Stimulated activated naive CD4-positive, alpha-beta T cell (primary cell): ENCODE results near the gene PLEKHJ1.
"Not testable (repeated sequence)": the region's sequence is repeated elsewhere in the genome, so short reads cannot be mapped to it uniquely, and the experiment has no call there.

Experiments
- DNase-seq, 6 experiments: peaks; one replicate each; lab custom pipeline; 2025; lab: John Stamatoyannopoulos, UW

PLEKHJ1 gene, protein sequence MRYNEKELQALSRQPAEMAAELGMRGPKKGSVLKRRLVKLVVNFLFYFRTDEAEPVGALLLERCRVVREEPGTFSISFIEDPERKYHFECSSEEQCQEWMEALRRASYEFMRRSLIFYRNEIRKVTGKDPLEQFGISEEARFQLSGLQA

GRCh38 chr19:2236314-2237050, at the start of gene PLEKHJ1, which contains the start of gene SF3A2:
Gene PLEKHJ1 (minus strand): TSS chr19:2236329. CDS start chr19:2236248, 81 bp downstream.
Gene SF3A2 (plus strand): TSS chr19:2236824. CDS start chr19:2243419, 6,595 bp downstream.
- DNase-seq, result peak; percentile 96 to 100 (median 99)

DNA sequence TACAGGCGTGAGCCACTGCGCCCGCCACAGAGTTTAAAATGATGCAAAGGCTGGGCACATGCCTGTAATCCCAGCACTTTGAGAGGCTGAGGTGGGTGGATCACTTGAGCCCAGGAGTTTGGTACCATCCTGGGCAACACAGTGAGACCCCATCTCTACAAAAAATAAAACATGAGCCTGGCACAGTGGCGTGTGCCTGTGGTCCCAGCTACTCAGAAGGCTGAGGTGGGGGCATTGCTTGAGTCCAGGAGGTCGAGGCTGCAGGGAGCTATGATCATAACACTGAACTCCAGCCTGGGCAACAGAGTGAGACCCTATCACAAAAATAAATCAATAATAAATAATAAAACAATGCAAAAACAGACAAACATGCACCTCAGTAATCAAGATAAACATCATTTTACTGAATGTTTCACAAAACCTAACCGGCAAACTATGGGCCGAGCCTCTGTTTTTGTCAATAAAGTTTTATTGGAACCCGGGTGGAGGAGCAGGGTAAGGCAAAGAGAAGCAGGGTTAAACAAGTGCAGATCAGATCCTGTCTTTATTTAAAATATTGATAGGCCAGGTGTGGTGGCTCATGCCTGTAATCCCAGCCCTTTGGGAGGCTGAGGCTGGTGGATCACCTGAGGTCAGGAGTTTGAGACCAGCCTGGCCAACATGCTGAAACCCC, 47.8 kb upstream of the PLEKHJ1 start:
- DNase-seq, result no peak

DNA sequence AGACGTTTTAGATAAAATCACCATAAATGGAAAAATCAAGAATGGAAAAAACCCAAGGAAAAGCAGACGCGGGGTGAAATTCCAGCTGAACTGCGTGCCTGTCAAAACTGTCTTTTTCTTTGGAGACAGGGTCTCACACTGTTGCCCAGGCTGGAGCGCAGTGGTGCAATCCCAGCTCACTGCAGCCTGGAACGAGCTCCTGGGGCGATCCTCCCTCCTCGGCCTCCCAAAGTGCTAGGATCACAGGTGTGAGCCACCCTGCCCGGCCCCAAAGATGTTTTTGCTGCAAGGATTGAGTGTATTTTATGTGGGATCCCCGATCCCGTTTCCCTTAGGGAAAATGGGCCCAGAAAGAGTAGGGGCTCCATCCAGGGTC, 46.7 kb upstream of the PLEKHJ1 start:
- no peak for DNase-seq

DNA sequence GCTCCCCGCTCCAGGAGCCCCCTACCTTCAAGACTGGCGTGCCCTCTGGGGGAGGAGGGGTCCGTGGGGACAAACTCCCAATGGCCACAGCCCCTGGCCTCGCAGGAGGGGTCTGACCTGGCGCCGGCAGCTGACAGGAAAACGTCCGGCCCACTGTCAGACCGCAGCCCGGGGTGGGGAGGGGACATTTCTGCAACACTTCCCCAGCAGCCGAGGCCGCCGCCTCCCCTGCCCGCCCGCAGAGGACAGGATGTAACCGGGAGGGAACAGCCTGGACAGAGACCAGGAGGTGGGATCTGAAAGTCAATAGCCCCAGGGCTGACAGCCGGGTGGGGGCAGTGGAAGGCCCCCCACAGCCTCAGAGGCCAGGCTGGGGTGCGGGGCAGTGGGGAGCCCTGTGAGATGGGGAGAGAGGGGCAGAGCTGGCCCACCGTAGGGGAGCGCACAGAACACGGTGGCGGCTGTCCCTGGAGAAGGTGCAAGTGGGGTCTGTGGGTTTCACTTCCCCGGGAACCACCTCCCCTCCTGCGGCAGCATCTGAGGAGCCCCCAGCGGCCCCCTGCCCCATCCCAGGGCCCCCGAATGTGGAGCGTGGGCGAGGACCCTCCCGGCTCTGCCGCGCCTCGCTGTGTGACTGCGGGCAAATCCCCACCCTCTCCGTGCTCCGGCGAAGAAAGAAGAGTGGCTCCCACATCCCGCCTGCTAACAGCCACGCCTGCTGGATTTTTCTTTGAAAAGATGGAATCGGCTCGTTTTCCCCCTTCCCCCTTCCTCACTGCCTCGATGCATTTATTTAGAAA, 46.1 kb upstream of the PLEKHJ1 start, which contains the start of gene PEAK3:
PEAK3 (minus strand) TSS at position 114 of the 800 bp plus-strand sequence. CDS start 1,244 bp downstream, outside the sequence.
- DNase-seq, result peak in 1 of 6 experiments; percentile 36

DNA sequence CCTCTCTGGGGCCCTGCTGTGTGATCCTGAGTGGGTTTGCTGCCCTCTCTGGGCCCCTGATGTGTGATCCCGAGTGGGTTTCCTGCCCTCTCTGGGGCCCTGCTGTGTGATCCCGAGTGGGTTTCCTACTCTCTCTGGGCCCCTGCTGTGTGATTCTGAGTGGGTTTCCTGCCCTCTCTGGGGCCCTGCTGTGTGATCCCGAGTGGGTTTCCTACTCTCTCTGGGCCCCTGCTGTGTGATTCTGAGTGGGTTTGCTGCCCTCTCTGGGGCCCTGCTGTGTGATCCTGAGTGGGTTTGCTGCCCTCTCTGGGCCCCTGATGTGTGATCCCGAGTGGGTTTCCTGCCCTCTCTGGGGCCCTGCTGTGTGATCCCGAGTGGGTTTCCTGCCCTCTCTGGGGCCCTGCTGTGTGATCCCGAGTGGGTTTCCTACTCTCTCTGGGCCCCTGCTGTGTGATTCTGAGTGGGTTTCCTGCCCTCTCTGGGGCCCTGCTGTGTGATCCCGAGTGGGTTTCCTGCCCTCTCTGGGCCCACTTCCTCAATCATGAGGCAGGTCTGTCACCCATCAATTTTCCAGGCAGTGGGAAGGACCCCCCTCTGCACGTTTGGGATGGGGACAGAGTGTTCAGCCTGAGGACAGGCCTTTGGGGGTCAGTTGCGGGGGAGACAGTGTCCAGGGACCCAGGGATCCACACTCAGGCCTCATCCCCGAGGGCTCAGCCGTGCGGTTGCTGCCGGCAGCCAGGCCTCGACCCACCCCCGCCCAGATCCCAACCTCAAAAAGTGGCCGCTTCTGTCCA, 45.3 kb upstream of the PLEKHJ1 start:
- DNase-seq, result not testable (repeated sequence)

DNA sequence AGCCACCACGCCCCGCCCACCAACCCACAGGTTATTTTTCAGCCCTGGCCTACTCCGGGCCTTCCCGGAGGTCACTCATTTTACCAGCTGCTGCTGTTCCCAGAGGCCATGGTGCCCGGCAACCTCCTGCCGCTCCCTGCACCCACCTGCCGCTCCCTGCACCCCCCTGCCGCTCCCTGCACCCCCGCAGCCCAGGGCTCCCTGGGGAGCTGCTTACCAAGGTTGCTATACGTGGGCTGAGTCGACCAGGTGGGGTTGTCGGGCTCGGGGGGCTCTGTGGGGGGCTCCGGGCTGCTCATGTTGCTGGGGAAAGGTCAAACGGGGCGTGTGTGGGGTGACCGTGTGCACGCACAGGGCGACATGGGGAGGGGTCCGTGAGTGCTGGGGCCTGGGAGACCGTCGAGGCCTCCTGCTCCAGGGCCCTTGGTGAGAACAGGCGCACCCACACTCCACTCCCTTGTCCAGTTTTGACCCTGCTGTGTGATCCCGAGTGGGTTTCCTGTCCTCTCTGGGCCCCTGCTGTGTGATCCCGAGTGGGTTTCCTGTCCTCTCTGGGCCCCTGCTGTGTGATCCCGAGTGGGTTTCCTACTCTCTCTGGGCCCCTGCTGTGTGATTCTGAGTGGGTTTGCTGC, 44.6 kb upstream of the PLEKHJ1 start:
- DNase-seq, result no peak

GRCh38 chr19:2278459-2279158, 42.5 kb upstream of the PLEKHJ1 start:
- DNase-seq, result no peak

DNA sequence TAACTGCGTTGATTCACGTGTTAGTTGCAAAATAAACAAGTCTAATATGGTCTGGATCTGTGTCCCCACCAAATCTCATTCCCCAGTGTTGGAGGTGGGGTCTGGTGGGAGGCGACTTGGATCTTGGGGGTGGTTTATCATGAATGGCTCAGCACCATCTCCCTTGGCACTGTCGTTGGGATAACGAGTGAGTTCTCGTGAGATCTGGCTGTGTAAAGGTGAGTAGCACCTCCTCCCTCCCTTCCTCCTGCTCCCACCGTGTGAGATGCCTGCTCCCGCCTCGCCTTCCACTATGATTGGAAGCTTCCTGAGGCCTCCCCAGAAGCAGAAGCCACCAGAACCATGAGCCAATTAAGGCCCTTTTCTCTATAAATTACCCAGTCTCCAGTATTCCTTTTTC, 41.0 kb upstream of the PLEKHJ1 start:
- DNase-seq, result no peak

DNA sequence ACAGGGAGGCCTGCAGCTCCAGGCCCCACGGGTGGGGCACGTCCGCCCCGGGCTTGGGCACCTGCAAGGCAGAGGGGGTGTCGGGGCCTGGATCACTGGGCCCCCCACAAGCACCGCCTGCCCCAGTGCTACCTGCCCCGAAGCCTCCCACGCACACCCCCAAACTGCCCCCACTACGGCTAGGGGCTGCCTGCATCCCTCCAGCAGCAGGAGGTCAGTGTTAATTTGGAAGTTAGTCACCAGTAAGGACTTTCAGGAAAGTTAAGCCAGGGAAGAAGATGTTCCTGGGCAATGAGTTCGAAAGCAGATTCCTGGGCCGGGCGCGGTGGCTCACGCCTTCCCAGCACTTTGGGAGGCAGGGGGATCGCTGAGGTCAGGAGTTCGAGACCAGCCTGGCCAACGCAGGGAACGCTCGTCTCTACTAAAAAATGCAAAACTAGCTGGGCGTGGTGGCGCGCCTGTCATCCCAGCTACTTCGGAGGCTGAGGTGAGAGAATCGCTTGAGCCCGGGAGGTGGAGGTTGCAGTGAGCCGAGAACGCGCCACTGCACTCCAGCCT, 40.4 kb upstream of the PLEKHJ1 start:
- DNase-seq, result no peak

DNA sequence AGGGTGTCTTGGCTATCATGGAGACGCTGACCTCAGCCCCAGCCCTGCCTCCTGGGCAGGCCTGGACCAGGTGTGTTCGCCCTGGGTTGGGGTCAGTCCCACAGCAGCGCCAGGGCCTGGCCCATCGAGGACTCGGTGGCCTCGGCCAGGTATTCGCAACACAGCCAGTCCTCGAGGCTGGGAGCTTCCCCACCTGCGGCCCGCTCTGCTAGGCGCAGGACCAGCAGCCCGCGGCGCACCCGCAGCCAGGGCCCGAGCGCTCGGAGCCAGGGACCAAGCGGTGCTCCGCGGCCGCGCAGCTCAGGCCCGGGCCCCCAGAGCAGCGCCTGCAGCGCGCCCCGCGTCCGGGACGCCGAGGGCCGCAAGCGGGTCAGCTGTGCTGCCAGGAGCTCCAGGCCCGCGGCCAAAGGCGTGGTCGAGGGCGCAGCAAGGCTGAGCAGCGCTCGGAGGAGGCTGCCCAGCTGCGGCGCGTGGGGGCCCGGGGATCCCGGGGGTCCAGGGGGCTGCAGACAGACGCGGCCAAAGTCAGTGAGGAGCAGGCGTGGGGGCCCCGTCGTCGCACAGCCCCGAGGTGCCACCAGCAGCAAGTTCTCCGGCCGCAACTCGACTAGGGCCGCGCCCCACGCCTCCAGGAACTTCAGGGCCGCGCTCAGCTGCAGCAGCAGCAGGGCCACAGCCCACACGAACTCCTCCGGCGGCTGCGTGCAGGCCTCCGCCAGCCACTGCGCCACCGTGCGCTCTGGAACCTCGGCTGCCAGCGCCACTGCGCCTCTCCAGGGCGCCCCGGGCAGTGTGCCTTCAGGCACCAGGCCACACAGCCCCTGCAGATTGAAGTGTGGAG, 39.7 kb upstream of the PLEKHJ1 start:
- no peak for DNase-seq

DNA sequence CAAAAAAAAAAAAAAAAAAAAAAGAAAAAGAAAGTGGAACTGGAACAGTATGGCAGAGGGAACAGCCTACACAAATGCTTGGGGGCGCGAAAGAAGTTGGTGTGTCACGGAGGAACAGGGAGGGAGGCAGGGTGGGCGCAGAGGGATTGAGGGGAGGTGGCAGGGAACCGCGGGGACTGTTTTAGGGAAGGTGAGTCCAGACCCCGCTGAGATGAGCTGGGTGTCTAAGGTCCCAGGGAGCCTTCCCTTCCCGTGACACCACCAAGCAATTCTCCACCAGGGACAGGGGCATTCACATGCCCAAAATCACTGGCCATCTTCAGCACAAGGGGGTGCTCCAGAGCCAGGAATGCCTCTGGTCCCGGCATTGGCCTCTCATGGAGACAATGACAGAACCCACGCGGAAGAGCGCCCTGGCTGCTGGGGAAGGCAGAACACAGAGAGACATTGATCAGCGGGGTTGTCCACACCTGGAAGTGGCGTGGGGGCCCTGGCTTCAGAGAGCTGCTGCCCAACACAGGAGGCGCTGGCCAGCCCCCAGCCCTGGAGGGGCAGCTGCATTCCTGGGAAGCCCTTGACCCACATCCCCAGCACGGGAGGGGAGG, 38.9 kb upstream of the PLEKHJ1 start:
- DNase-seq, result peak; percentile 36 to 68 (median 53)

- DNase-seq, result no peak
Observed at GRCh38 chr19:2274185-2274711, 38.1 kb upstream of the PLEKHJ1 start.

DNA sequence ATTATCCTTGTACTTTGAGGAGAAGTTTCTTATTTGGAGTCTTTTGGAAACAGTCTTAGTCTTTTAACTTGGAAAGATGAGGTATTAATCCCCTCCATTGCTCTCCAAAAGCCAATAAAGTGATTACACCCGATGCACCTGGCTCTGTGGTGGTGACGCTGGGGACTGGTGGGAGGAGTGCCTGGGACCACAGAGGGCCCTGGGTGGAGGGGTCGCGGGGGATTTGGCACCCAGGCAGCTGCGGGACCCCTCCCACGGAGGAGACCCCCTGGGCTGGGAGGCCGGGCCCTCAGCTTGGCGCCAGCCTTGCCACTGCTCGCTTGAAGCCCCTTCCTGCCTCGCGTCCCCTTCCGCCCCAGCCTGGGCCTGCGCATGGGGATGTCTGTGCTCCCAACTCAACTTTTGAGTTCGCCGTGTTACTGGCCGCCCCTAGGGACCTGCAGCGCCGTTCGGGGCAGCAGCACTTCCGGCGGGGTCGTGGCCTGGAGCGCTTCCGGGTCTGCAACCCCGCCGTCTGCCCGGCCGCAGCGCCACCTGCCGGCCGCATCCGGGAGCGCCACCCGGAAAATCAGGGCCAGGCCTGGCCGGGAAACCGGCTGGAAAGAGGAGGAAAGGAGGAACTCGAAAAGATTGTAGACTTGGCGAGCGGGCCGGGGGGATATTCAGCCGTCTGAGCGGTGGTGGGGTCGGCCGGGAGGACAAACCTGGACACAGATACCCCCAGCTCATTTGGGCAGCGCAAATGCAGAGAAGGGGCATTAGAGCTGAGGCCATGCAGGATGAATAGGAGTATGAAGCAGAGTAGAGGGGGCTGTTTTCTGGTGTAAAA, 37.4 kb upstream of the PLEKHJ1 start:
- DNase-seq, result peak; percentile 49 to 77 (median 68)

DNA sequence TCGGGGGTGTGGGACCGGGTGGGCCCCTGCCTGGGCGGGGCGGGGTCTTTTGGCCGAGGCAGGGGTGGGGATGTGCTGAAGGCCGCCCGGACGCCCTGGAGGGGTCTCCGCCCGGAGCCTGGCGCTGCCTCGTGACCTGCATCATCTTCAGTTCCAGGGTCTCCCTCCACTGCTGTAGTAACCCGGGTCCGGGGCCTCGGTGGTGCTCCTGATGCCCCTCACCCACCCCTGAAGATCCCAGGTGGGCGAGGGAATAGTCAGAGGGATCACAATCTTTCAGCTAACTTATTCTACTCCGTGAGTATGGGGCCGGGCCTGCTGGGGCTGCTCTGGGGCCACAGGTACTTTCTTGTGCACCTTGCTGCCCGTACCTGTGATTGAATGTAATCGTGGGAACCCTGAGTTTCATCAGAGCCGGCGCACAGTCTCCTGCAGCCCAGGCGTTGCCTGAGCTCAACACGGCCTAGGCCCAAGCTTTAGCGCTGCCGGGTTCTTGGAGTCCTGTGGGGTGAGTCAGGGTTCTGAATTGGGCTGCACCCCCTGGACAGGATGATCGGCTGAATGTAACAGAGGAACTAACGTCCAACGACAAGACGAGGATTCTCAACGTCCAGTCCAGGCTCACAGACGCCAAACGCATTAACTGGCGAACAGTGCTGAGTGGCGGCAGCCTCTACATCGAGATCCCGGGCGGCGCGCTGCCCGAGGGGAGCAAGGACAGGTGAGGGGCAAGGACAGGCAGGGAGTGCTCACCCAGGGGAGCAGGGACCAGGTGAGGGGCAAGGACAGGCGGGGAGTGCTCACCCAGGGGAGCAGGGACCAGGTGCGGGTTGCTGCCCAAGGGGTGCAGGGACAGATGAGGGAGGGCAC, 35.3 kb upstream of the PLEKHJ1 start:
- peak in 5 of 6 experiments; percentile 26 to 44 (median 43) for DNase-seq

DNA sequence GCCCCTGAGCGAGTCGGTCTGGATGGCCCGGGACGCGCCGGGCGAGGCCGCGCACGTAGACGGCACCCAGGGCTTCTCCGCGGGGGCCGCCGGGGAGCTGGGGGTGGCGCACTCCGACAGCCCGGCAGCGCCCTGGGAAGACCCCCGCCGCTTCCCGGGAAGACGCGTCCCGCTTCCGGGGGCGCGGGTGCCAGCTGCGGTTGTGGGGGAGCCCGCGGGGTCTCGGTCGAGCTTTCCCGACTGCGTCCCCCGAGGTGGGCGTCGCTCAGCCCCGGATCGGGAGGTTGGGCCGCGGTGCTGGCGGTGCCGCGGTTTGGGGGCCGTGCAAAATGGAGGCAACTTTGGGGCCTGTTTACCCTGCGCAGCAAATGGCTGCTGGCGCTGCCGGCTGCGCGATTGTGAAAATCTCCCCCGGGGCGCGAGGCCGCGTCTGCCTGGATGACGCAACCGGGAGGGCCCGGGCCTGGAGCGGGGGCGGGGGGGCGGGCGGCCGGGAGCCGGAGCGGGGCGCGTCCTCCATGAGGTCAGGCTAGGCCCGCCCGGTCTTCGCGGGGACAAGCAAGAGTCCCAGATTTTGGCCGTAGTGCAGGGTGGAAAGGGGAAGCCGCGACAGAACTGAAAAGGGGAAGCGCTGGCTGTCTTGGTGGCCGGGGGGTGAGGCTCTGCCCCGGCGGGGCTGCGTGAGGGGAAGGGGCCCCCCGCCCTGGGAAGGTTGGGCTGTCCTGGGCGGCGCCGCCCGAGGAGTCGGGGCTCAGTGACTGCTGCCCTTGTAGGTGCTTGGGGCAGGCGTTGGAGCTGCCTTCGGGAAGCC, 34.5 kb upstream of the PLEKHJ1 start:
- peak; percentile 40 to 69 (median 62) for DNase-seq

DNA sequence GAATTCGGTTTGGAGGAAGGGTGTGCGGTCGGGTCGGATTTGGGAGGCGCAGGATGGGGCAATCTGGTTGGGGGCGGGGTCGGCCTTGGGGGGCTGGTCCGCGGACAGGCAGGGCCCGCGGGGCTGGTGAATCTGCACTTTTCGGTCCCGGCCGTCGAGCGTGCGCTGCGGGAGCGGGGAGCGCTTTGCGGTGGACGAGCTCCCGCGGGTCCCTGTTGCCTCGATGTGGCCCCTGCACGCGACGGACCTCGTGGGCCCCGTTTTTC, 34.0 kb upstream of the PLEKHJ1 start:
- DNase-seq, result peak in 4 of 6 experiments; percentile 25 to 53 (median 45)
